Heart left ventricle (tissue), 16 donors: ENCODE data around the gene TACC3. TPM values are rescaled to one million over a fixed set of nuclear protein-coding genes. Genes with fewer than 3 reads are reported as not detected.

Experiments
- ATAC-seq, 4 donors: fragments of 200-7000 bp; cut with Tn5 transposase; one replicate each; pipeline ENCODE4 v1.9.1; 2020 to 2022; ENCODE audit warnings: moderate library complexity in 4 of 4, mild to moderate bottlenecking in 3 of 4, moderate number of reproducible peaks in 1 of 4
- DNase-seq, 5 donors: peaks; one replicate each; pipeline ENCODE4 v3.0.0-alpha.2; 2020
- H3K27ac ChIP-seq, 12 donors: fragments of 200-600 bp; sonication (generic) in 4 of 12; one replicate each; pipeline versions ENCODE4 v1.5.0 to v1.8.0; 2016 to 2022; ENCODE audit warnings: mild to moderate bottlenecking in 2 of 12
- H3K27me3 ChIP-seq, 9 donors: fragments of 200-600 bp; sonication (generic) in 2 of 9; one replicate each; pipeline versions ENCODE4 v1.5.1 to v1.8.0; 2016 to 2022; ENCODE audit warnings: mild to moderate bottlenecking in 3 of 9
- H3K36me3 ChIP-seq, 9 donors: fragments of 200-600 bp; sonication (generic) in 2 of 9; one replicate each; pipeline versions ENCODE4 v1.5.0 to v1.8.0; 2018 to 2022; ENCODE audit warnings: mild to moderate bottlenecking in 2 of 9
- H3K4me1 ChIP-seq, 12 donors: fragments of 200-600 bp; sonication (generic) in 4 of 12; one replicate each; pipeline versions ENCODE4 v1.5.0 to v1.8.0; 2016 to 2022; ENCODE audit warnings: mild to moderate bottlenecking in 3 of 12
- H3K4me3 ChIP-seq, 12 donors: fragments of 200-600 bp; sonication (generic) in 4 of 12; one replicate each; pipeline versions ENCODE4 v1.5.0 to v1.8.0; 2017 to 2022; ENCODE audit warnings: mild to moderate bottlenecking in 9 of 12, moderate library complexity in 4 of 12
- H3K9me3 ChIP-seq, 12 donors: fragments of 200-600 bp; sonication (generic) in 4 of 12; one replicate each; pipeline versions ENCODE4 v1.5.0 to v1.8.0; 2016 to 2022; ENCODE audit warnings: mild to moderate bottlenecking in 1 of 12
- POLR2A ChIP-seq, 2 donors: fragments of 450-650 bp; IDR thresholded peaks; one replicate each; pipeline ENCODE4 v1.6.1; 2017; ENCODE audit warnings: antibody characterized with exemption in 2 of 2, mild to moderate bottlenecking in 2 of 2, moderate library complexity in 2 of 2
- WGBS, 4 donors: extraction: QIAGEN DNeasy Blood & Tissue Kit in 2 of 4; methylation state at CpG; one replicate each; pipeline versions ENCODE4 v1.1.5 to v1.1.7; 2013 to 2018; 5-methylcytosine and 5-hydroxymethylcytosine counted together
- intact Hi-C, 10 donors: fragments of 100-400 bp; cut with DNase I; formaldehyde crosslinking; loops; one replicate each; pipeline versions ENCODE4 v1.11.1 to v1.14.2; 2022
- polyA plus RNA-seq, 2 donors: library from polyadenylated mRNA; stranded (reverse); fragments of 200-250 nt; gene quantifications; one replicate each; pipeline ENCODE4 v1.2.3, GENCODE V29; 2013
- total RNA-seq, 9 donors: library from RNA; depleted of rRNA in 2 of 9; stranded (reverse); fragments of >200 nt in 2 of 9; fragmentation: NEBNext Ultra II Directional in 3 of 9; extraction: Animal tissue kit (Norgen Biotek cat#: 25700) in 3 of 9; gene quantifications; one replicate each; pipeline versions ENCODE4 v1.1.0 to v1.2.4, GENCODE V29; 2016 to 2023
- TF ChIP-seq, protein P1 (sequence below), 12 donors: fragments of 200-600 bp; sonication (generic) in 4 of 12; IDR thresholded peaks; one replicate each; pipeline versions ENCODE4 v1.5.0 to v1.8.0; 2018 to 2022; ENCODE audit warnings: antibody characterized with exemption in 12 of 12, mild to moderate bottlenecking in 5 of 12
- donor health status: ischemic (EF 13 %, LVEDD 7.1; RV severe dilation, severe dysfunction).
- donor health status: healthy with polysubstance abuse.
- donor health status: DM: no; HTN: yes; CAD: no.
- donor health status: DM: no; HTN: no; CAD: no.
- donor health status: ischemic (EF 25% LVEDD 6.9; RV normal size, moderate dysfunction).
- donor health status: ischemic (EF 25% LVEDD 5.7; RV mildly dilated, moderate dysfunction).
- donor health status: healthy.
- donor health status: DM: yes; HTN: yes; CAD: no.
- donor health status: ischemic (EF 35%, LVEDD 5.7; RV mildly dilated, moderate dysfunction).
- donor health status: nonischemic (EF 11% LVEDD 7.7; RV severe dilation, severe dysfunction).
- donor health status: DM: yes; HTN: yes; CAD: no.
- donor health status: PGD.
- donor health status: ischemic (EF 29% LVEDD 5.4; RV normal size, mild dysfunction).
- donor health status: nonischemic (EF 23%, LVEDD 6.1; RV moderate dilation, normal function).

The TACC3 gene
- total and polyA plus RNA-seq, 11 donors: 2.9 to 19.1 (median 6.1) TPM

DNA sequence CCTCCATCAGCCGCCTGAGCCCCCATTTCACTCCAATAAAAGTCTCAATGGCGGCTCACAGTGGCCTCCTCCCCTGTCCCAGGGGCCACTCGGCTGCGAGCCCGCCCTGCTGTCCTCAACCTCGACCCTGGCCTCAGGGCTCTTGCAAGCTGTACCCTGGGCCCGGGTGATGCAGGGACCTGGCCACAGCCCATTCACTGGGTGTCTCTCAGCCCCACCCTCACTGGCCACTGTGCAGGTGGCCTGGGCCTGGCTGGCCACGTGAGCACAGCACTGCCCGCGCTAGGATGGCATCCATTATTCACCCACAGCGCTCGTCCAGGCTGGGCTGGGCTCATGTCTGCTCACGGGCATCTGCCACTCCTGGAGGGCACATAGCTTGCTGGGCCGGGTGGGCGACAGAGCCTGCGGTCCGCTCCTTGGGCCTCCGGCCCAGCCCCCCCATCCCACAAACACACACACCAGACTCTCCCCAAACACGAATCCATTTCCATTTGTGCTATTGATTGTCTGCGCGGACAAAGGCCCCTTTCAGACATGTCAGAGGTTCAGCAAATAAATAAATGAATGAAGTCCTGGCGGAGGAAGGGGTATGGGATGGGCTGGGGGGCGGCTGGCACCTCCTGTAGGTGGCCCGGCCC, 55.3 kb downstream of the TACC3 start:
- WGBS, 4 donors: 86 to 92% (median 91%) methylated on average over 21 to 24 of the region's 24 CpGs
- Histone ChIP-seq H3K4me1 (peaks cover 0 to 6% (median 0%) of the 10 kb centered on the region in 12 donors), H3K36me3 (no peaks in the 10 kb centered on the region), H3K27me3 (no peaks in the 10 kb centered on the region), H3K9me3 (no peaks in the 10 kb centered on the region), H3K4me3 (no peak overlapping the region), H3K27ac (no peak overlapping the region)
- DNase-seq: no peak
- no peak for TF ChIP-seq POLR2A (IDR thresholded peaks at IDR 0.05)
- TF ChIP-seq, protein P1, sequence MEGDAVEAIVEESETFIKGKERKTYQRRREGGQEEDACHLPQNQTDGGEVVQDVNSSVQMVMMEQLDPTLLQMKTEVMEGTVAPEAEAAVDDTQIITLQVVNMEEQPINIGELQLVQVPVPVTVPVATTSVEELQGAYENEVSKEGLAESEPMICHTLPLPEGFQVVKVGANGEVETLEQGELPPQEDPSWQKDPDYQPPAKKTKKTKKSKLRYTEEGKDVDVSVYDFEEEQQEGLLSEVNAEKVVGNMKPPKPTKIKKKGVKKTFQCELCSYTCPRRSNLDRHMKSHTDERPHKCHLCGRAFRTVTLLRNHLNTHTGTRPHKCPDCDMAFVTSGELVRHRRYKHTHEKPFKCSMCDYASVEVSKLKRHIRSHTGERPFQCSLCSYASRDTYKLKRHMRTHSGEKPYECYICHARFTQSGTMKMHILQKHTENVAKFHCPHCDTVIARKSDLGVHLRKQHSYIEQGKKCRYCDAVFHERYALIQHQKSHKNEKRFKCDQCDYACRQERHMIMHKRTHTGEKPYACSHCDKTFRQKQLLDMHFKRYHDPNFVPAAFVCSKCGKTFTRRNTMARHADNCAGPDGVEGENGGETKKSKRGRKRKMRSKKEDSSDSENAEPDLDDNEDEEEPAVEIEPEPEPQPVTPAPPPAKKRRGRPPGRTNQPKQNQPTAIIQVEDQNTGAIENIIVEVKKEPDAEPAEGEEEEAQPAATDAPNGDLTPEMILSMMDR (IDR thresholded peaks at IDR 0.05): no peak
- intact Hi-C loops: no loop called here
- no peak for ATAC-seq

- no peaks in the 10 kb centered on the region for H3K27me3 ChIP-seq
- TF ChIP-seq, protein P1 (IDR thresholded peaks at IDR 0.05): no peak
- TF ChIP-seq POLR2A (IDR thresholded peaks at IDR 0.05): no peak
- H3K36me3 ChIP-seq: no peaks in the 10 kb centered on the region
- WGBS, 4 donors: 32 to 77% (median 39%) methylated on average over 7 to 27 of the region's 27 CpGs
- H3K9me3 ChIP-seq: no peaks in the 10 kb centered on the region
- H3K27ac ChIP-seq: no peak overlapping the region
- ATAC-seq (peak in 1 of 4 donors; percentile 16), DNase-seq (no peak)
- intact Hi-C loops: no loop called here
- no peak overlapping the region for H3K4me3 ChIP-seq
- peaks cover 0 to 6% (median 0%) of the 10 kb centered on the region in 12 donors for H3K4me1 ChIP-seq
These were observed 56.7 kb downstream of the TACC3 start for GRCh38 chr4:1777822-1778641.

- intact Hi-C loops: no loop called here
- Histone ChIP-seq H3K27ac (no peak overlapping the region), H3K9me3 (no peaks in the 10 kb centered on the region), H3K4me3 (no peak overlapping the region), H3K27me3 (no peaks in the 10 kb centered on the region), H3K4me1 (peaks cover 0 to 6% (median 0%) of the 10 kb centered on the region in 12 donors), H3K36me3 (no peaks in the 10 kb centered on the region)
- WGBS, 4 donors: 84 to 91% (median 88%) methylated on average over 17 to 18 of the region's 18 CpGs
- ATAC-seq (no peak), DNase-seq (no peak)
- TF ChIP-seq, protein P1 (IDR thresholded peaks at IDR 0.05): no peak
- no peak for TF ChIP-seq POLR2A (IDR thresholded peaks at IDR 0.05)
These were observed 57.5 kb downstream of the TACC3 start for GRCh38 chr4:1778642-1779392.
